K562 (cell line): Measurements from ENCODE around the gene CIB1. TPM values are rescaled to one million over a fixed set of nuclear protein-coding genes. Genes with fewer than 3 reads are reported as not detected.

Experiments used
- BRCA1 ChIP-seq, 2 experiments: fragments of 450-650 bp in 1 of 2; sonication (generic) in 1 of 2; formaldehyde crosslinking in 1 of 2; IDR thresholded peaks; 2 replicates each; pipeline versions ENCODE4 v1.5.0 to v1.6.1; 2017 to 2020; ENCODE audit warnings: mild to moderate bottlenecking in 1 of 2, missing genetic modification reagents in 1 of 2
- CBX2 ChIP-seq: fragments of 200-600 bp; sonication (generic); IDR thresholded peaks from one replicate; pipeline ENCODE4 v1.6.1; 2012; ENCODE audit warnings: mild to moderate bottlenecking, low read length, inconsistent platforms; ENCODE audit not compliant: insufficient read depth, poor library complexity, severe bottlenecking
- CHD2 ChIP-seq: IDR thresholded peaks from 2 replicates; pipeline ENCODE4 v1.6.1; 2011; ENCODE audit warnings: low read depth, low read length
- CREB1 ChIP-seq, 2 experiments: sonication (generic) in 1 of 2; formaldehyde crosslinking in 1 of 2; IDR thresholded peaks; 2 replicates each; pipeline versions ENCODE4 v1.6.1 to v1.8.0; 2012 to 2022; ENCODE audit warnings: inconsistent platforms in 1 of 2, mild to moderate bottlenecking in 1 of 2, missing genetic modification reagents in 1 of 2, moderate library complexity in 1 of 2
- ERF ChIP-seq: fragments of 450-650 bp; formaldehyde crosslinking; IDR thresholded peaks from 2 replicates; pipeline ENCODE4 v1.4.0; 2020; ENCODE audit warnings: mild to moderate bottlenecking, mixed read lengths
- HNRNPL ChIP-seq: fragments of 200-400 bp; formaldehyde crosslinking; IDR thresholded peaks from 2 replicates; pipeline ENCODE4 v1.6.1; 2017; ENCODE audit warnings: low read depth, mild to moderate bottlenecking, low read length
- ILK ChIP-seq: fragments of 450-650 bp; IDR thresholded peaks from 2 replicates; pipeline ENCODE4 v1.6.1; 2016; ENCODE audit warnings: missing genetic modification characterization, low read depth, mild to moderate bottlenecking, missing compliant biosample characterization, moderate library complexity, borderline replicate concordance
- KAT2B ChIP-seq: IDR thresholded peaks from one replicate; pipeline ENCODE4 v1.6.1; 2012; ENCODE audit warnings: low read depth, mild to moderate bottlenecking, control low read depth, inconsistent platforms, low read length, moderate library complexity
- L3MBTL2 ChIP-seq: fragments of 450-650 bp; IDR thresholded peaks from 2 replicates; pipeline ENCODE4 v1.6.1; 2016; ENCODE audit warnings: mild to moderate bottlenecking, moderate library complexity
- MEF2A ChIP-seq: IDR thresholded peaks from 2 replicates; pipeline ENCODE4 v1.6.1; 2011; ENCODE audit warnings: low read depth, mild to moderate bottlenecking, low read length, moderate library complexity; ENCODE audit not compliant: control insufficient read depth
- NFE2 ChIP-seq: IDR thresholded peaks from 2 replicates; pipeline ENCODE4 v1.6.1; 2014; ENCODE audit warnings: antibody characterized with exemption, low read depth
- PCBP2 ChIP-seq: fragments of 200-400 bp; formaldehyde crosslinking; IDR thresholded peaks from 2 replicates; pipeline ENCODE4 v1.6.1; 2018; ENCODE audit warnings: low read length, low read depth, mild to moderate bottlenecking, moderate library complexity; ENCODE audit not compliant: poor library complexity, severe bottlenecking
- POLR2G ChIP-seq: fragments of 200-400 bp; formaldehyde crosslinking; IDR thresholded peaks from 2 replicates; pipeline ENCODE4 v1.6.1; 2017; ENCODE audit warnings: low read depth, mild to moderate bottlenecking, antibody characterized with exemption, low read length, moderate library complexity
- RFX1 ChIP-seq: fragments of 450-650 bp; IDR thresholded peaks from 2 replicates; pipeline ENCODE4 v1.6.1; 2016; ENCODE audit warnings: mild to moderate bottlenecking, moderate library complexity
- SNIP1 ChIP-seq: fragments of 450-650 bp; IDR thresholded peaks from 2 replicates; pipeline ENCODE4 v1.7.1; 2017; ENCODE audit warnings: low read depth, mild to moderate bottlenecking
- STAT6 ChIP-seq: sonication (generic); formaldehyde crosslinking; IDR thresholded peaks from 2 replicates; pipeline ENCODE4 v1.8.1; 2023; ENCODE audit warnings: mild to moderate bottlenecking, missing genetic modification reagents
- TCF3 ChIP-seq: sonication (generic); formaldehyde crosslinking; IDR thresholded peaks from 2 replicates; pipeline ENCODE4 v1.4.0; 2020; ENCODE audit warnings: mild to moderate bottlenecking, missing genetic modification reagents
- ZKSCAN1 ChIP-seq: fragments of 150-350 bp; IDR thresholded peaks from 2 replicates; pipeline ENCODE4 v1.6.1; 2016; ENCODE audit warnings: low read depth, low read length
- ZNF311 ChIP-seq: fragments of 250-450 bp; sonication (Bioruptor Pico); IDR thresholded peaks from 2 replicates; pipeline ENCODE4 v1.4.0; 2020; ENCODE audit warnings: mild to moderate bottlenecking, moderate library complexity
- polyA plus RNA-seq, 8 experiments: library from polyadenylated mRNA; depleted of rRNA in 4 of 8; stranded (reverse) in 5 of 8; unstranded in 3 of 8; fragments of >200 nt; fragmentation: Nextera tagmentation in 2 of 8; fragmentation: Illumina TruSeq in 1 of 8; extraction: Ambion mirVana in 2 of 8; extraction: Trizol in 1 of 8; gene quantifications; 2 replicates each; pipeline versions ENCODE4 v1.2.1 to v1.2.3, GENCODE V29; 2011 to 2014; ENCODE audit warnings: inconsistent platforms in 1 of 8, missing spikeins in 1 of 8
- total RNA-seq, 7 experiments: library from RNA; depleted of rRNA in 6 of 7; stranded (reverse); fragments of >200 nt in 6 of 7; fragmentation: Illumina TruSeq in 2 of 7; extraction: Trizol in 2 of 7; gene quantifications; 2 replicates each; pipeline versions ENCODE4 v1.2.1 to v1.2.3, GENCODE V29; 2011 to 2021; ENCODE audit warnings: low replicate concordance in 1 of 7
- TF ChIP-seq, protein P1 (sequence below), 2 experiments: IDR thresholded peaks in 1 of 2; conservative IDR thresholded peaks in 1 of 2; 2 replicates each; pipeline ENCODE4 v1.6.1; 2016; ENCODE audit warnings: low read depth in 2 of 2, mild to moderate bottlenecking in 1 of 2, missing compliant biosample characterization in 1 of 2, missing genetic modification characterization in 1 of 2, moderate library complexity in 1 of 2
- TF ChIP-seq, protein P2 (sequence below): fragments of 450-650 bp; IDR thresholded peaks from one replicate; pipeline ENCODE4 v1.6.1; 2018; ENCODE audit warnings: mild to moderate bottlenecking, moderate library complexity; ENCODE audit not compliant: partially characterized antibody

The CIB1 gene
- total and polyA plus RNA-seq, 9 of the 15 experiments (the other 6 are each of a cell fraction or from before 2014, with no cell fraction given) = 14.9 to 136 (median 64.5) TPM

DNA sequence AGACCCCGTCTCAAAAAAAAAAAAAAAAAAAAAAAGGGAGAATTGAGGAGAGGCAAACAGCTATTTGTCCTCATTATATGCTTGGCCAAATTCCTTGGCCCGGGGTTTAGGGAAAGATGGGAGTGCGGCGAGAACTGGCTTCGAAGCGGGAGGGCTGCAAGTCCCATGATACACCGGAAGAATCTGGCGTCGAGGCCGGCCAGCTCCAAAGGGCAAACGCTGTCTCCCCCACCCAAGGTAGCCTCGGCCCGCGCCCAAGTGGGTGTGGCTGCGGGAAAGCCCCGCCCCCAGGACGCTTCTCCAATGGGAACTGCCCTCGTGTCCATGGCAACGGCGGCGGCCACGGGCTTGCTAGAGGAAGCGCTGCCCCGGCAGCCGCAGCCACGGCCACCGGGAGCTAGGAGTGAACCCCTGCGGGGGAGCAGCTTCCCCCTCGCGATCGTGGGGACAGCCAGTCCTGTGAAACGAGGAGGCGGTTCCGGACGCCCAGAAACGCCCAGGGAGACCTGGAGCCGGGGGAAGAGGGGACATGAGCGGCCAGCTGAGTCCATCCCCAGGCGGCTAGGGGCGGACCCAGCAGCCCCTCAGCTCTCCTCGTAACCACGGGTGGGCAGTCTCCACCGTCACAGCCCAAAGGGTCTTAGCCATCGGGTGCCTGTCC, 15.6 kb upstream of the CIB1 start, which contains the start of gene TTLL13 (continued):
- TF ChIP-seq, protein P1, sequence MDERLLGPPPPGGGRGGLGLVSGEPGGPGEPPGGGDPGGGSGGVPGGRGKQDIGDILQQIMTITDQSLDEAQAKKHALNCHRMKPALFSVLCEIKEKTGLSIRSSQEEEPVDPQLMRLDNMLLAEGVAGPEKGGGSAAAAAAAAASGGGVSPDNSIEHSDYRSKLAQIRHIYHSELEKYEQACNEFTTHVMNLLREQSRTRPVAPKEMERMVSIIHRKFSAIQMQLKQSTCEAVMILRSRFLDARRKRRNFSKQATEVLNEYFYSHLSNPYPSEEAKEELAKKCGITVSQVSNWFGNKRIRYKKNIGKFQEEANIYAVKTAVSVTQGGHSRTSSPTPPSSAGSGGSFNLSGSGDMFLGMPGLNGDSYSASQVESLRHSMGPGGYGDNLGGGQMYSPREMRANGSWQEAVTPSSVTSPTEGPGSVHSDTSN (CRISPR knock-in tag; IDR thresholded peaks at IDR 0.05; ENCODE audit: low read depth) = no peak
- TF ChIP-seq, protein P1 (tag; conservative IDR thresholded peaks at IDR 0.05; ENCODE audit: low read depth) = no peak
- TF ChIP-seq NFE2 = no peak
- no peak for TF ChIP-seq ILK (tag)
- peak; percentile 84 for TF ChIP-seq POLR2G
- TF ChIP-seq CHD2 = no peak
- TF ChIP-seq ZNF311 = no peak
- no peak for TF ChIP-seq ZKSCAN1
- no peak for TF ChIP-seq SNIP1
- TF ChIP-seq CREB1 (IDR thresholded peaks at IDR 0.05) = 0 out of 2 replicates have a peak, but pooled peaks have one; percentile 6
- no peak; the same call in 1 of the 2 replicates for TF ChIP-seq CREB1 (CRISPR knock-in tag; IDR thresholded peaks at IDR 0.05)
- peak; percentile 94 for TF ChIP-seq L3MBTL2
- peak; percentile 96 for TF ChIP-seq RFX1
- no peak for TF ChIP-seq KAT2B
- TF ChIP-seq TCF3 (CRISPR knock-in tag) = no peak
- TF ChIP-seq BRCA1 (IDR thresholded peaks at IDR 0.05) = no peak
- no peak for TF ChIP-seq BRCA1 (CRISPR knock-in tag; IDR thresholded peaks at IDR 0.05)
- TF ChIP-seq, protein P2, sequence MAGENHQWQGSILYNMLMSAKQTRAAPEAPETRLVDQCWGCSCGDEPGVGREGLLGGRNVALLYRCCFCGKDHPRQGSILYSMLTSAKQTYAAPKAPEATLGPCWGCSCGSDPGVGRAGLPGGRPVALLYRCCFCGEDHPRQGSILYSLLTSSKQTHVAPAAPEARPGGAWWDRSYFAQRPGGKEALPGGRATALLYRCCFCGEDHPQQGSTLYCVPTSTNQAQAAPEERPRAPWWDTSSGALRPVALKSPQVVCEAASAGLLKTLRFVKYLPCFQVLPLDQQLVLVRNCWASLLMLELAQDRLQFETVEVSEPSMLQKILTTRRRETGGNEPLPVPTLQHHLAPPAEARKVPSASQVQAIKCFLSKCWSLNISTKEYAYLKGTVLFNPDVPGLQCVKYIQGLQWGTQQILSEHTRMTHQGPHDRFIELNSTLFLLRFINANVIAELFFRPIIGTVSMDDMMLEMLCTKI = no peak
- TF ChIP-seq ERF (CRISPR knock-in tag) = no peak
- TF ChIP-seq CBX2 = no peak
- no peak for TF ChIP-seq STAT6
- TF ChIP-seq HNRNPL = no peak
- no peak for TF ChIP-seq MEF2A
- no peak for TF ChIP-seq PCBP2
